G401 (cell line): Measurements from ENCODE around the gene AGR2. TPM values are rescaled to one million over a fixed set of nuclear protein-coding genes. Genes with fewer than 3 reads are reported as not detected.
"Not testable (repeated sequence)": the region's sequence is repeated elsewhere in the genome, so short reads cannot be mapped to it uniquely, and the experiment has no call there.

Experiments
- DNase-seq: peaks from one replicate; pipeline ENCODE4 v3.0.0-alpha.2; 2015; ENCODE audit warnings: low spot score
- in situ Hi-C: cut with HindIII; loops from 2 replicates; pipeline ENCODE4 v1.10.0; 2016; ENCODE audit warnings: low sequenced_read_pairs, mixed read lengths
- total RNA-seq: library from RNA; depleted of rRNA; stranded (reverse); fragments of >200 nt; shearing (Covaris generic); gene quantifications from 2 replicates; pipeline ENCODE4 v1.2.3, GENCODE V29; 2014

Gene AGR2
- total RNA-seq, 1 experiment from 2014 or later = not detected

- DNase-seq = no peak
- in situ Hi-C loops = no loop called here
These were observed 24.2 kb downstream of the AGR2 start for GRCh38 chr7:16780596-16780995.

DNA sequence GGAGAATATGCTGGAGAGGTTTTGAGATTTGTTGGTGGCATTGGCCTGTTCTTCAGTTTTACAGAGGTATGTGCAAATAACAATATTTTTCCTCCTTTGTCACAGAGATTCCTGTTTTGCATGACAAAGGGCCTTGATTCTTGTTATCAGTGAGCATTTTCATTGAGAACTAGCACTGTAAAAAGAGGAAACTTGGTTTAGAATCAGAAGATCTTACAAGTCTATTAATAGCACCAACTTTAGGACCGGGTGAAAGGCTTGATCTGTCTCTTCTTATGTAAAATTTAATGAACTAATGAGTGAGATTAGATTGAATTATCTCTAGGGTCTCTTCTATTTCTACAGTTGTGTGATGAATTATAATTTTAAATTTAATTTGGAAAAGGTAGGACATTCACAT lies 25.7 kb downstream of the AGR2 start:
- in situ Hi-C loops = no loop called here
- DNase-seq = no peak

DNA sequence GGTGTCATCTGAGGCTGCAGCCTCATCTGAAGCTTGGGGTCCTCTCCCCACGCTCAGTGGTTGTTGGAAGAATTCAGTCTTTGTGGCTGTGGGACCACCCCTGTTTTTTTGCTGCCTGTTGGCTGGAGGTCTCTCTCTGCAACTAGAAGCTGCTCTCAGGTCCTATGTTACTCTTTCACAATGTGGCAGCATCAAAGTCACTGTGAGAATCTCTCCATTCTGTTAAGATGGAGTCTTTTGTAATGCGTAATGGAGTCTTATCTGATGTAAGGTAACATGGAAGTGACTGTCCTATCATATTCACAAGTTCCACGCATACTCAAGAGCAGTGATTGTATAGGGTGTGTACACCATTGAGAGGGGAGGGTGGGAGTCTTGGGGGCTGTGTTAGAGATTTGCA lies 26.3 kb downstream of the AGR2 start:
- in situ Hi-C loops = no loop called here
- no peak for DNase-seq

GRCh38 chr7:16776053-16776452 lies 28.7 kb downstream of the AGR2 start:
- in situ Hi-C loops = no loop called here
- no peak for DNase-seq

DNA sequence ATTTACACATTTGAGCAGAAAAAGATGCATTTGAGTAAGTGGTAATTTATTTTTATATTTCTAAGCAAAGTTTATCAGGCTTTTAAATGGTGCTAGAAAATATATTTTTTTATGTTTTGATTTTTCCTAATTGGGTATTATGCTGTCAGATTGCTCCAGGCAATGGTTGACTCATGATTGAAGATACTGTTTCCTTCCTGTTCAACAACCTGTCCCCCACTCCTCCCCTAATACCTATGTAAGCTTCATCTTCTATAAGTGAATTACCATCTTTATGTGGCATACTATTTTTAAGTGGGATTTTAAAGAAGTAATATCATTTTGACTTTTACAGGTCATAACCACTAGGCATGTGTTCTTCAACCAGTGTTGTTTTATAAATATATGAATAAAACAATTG lies 29.8 kb downstream of the AGR2 start:
- in situ Hi-C loops = no loop called here
- no peak for DNase-seq

DNA sequence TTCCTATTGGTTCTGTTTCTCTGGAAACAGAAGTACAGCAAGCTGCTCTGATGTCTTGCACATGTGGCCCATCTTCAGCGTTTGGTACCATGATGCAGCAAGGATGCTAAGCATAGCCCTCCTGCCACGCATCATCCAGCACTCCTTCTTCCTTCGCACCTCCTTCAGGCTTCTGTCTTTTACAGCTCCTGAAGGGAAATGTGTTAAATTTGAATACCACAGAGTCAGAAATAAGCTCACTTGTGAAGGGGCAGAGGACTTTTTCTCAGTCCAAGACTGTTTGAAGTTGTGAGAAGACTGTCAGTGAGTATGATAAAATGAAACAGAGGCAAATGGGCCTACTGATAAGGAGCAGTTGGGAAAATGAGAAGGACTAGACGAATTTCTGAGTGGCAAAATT lies 30.5 kb downstream of the AGR2 start:
- DNase-seq = no peak
- in situ Hi-C loops = no loop called here

DNA sequence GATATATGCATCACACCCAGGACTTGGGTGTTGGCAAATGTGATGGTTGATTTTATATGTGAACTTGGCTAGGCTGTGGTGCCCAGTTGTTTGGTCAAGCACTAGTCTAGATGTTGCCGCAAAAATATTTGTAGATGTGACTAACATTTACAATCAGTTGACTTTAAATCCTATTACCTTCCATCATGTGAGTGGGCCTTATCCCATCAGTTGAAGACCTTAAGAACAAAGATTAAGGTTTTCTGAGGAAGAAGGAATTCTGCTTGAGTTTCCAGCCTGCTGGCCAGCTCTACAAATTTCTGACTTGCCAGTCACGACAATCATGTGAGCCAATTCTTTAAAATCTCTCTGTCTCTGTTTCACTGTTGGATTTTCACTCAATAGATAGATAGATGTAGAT lies 30.9 kb downstream of the AGR2 start:
- no peak for DNase-seq
- in situ Hi-C loops = no loop called here

DNA sequence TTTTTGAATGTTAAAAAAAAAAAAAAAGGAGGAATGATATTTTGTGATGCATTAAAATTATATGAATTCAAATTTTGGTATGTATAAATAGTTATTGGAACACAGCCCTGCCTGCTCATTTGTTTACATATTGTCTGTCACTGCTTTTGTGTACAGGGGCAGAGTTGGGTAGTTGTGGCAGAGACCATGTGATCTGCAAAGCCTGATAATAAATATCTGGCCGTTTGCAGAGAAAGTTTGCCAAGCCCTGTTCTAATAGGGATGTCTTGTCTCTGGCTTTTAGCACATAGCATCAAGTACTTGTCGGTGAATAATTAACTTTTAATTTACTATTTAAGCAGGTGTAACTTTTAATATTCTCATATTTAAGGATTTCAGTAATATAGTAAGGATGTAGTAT lies 31.5 kb downstream of the AGR2 start:
- DNase-seq = no peak
- in situ Hi-C loops = no loop called here

DNA sequence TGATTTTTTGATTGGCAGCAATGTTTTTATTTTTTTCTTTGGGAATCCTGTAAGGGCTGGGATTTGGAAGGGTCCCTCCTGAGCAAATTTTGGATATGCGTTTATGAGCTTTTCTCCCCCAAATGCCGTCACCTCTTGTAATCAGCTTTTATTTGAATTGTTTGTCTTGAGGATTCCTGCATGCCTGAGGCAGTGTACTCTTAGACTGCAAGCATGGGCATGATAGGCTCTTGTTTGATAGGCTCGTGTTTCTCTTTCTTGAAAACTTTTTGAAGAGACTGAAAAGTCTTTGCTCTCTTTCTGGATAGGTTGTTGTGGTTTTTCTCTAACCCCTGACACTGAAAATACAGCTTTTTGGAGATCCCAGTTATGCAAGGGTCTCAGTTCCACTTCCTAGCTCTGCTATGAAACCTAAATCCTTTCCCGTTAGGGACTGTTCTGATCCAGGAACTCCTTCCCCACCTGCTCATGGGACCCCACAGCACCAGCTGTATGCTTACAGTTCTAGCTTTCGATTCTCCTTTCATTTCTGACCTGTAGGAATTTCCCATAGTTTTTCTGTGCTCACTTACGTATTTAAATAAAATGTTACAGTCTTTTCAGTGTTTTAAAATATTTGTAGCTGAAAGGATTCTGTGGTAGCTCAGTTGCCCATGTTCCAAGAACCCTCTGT lies 34.0 kb downstream of the AGR2 start:
- no peak for DNase-seq
- in situ Hi-C loops = no loop called here

DNA sequence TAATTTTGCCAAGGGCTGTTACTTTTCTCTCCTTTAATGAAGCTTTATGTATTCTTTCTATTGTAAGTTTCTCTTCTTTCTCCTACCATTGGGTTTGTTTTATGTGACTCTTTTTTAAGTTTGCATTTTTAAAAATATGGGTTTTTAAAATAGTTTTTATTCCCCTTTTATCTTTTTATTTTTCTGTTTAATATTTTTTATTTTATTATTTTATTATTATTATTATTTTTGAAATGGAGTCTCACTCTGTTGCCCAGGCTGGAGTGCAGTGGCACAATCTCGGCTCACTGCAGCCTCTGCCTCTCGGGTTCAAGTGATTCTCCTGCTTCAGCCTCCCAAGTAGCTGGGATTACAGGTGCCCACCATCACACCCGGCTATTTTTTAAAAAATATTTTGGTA lies 34.8 kb downstream of the AGR2 start:
- DNase-seq, in situ Hi-C loops: not testable (repeated sequence)

DNA sequence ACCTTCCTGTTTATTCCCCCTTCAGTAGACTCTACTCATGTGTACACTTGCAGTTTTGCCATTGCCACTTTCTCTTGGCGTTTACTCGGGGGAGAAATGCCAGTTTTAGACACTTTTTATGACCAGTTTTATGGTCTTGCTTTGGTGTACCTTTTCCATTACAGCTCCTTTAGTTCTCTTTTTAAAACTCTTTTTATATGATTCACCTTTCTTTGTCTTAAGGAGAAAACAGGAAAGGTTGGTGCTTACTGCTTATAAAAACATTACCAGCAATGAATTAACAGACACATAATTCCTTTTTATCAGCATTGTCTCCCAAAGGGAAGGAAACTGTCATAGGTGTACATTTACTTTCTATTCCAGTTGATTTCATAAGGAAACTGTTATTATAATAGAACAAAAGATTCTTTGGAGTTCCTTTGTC lies 39.4 kb downstream of the AGR2 start:
- no peak for DNase-seq
- in situ Hi-C loops = no loop called here

DNA sequence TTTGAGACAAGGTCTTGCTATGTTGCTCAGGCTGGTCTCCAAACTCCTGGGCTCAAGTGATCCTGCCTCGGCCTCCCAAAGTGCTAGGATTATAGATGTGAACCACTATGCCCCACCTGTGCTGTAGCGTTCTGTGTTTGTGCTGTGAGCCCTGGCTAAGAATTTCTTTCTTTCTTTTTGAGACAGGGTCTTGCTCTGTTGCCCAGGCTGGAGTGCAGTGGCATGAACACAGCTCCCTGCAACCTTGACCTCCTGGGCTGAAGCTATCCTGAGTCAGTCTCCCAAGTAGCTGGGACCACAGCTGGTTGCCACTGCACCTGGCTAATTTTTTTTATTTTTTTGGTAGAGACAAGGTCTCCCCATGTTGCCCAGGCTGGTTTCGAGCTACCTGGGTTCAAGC lies 39.9 kb downstream of the AGR2 start:
- in situ Hi-C loops = no loop called here
- DNase-seq = no peak

- in situ Hi-C loops = no loop called here
- no peak for DNase-seq
These were observed 42.6 kb downstream of the AGR2 start for GRCh38 chr7:16762177-16762576.

- in situ Hi-C loops = no loop called here
- no peak for DNase-seq
These were observed 45.0 kb downstream of the AGR2 start for GRCh38 chr7:16759840-16760239.

DNA sequence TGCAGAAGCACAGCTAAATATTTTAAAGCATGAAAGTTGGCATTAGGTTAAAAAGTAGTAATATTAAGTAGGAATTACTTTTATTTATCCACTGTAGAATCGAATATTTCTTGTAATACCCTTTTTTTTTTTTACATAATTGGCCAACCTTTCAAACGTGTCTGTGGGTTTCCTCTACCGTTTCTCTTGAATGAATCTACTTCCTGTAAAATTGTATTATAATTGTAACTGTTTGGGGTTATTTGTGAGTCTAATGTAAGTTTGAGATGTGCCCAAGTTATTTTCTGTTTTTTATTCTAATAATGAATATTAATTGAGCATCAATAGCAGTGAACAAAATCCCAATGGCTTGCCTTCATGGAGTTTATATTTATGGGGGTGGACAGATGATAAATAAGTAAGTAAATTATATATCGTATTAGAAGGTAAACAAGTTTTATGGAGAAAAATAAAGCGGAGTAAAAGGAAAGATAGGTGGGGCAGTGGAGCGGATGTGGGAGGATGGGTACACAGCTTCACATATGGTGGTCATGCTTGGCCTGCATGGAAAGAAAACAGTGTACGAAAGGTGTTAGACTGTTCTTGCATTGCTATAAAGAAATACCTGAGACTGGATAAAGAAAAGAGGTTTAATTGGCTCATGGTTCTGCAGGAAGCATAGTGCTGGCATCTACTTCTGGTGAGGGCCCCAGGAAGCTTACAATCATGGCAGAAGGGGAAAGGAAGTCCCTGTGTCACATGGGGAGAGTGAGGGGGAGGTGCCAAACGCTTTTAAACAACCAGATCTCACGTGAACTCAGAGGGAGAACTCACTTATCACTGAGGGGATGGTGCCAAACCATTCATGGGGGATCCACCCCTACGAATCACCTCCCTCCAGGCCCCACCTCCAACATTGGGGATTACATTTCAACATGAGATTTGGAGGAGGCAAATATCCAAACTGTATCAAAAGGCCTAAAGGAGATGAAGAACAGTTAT lies 45.9 kb downstream of the AGR2 start:
- no peak for DNase-seq
- in situ Hi-C loops = no loop called here

DNA sequence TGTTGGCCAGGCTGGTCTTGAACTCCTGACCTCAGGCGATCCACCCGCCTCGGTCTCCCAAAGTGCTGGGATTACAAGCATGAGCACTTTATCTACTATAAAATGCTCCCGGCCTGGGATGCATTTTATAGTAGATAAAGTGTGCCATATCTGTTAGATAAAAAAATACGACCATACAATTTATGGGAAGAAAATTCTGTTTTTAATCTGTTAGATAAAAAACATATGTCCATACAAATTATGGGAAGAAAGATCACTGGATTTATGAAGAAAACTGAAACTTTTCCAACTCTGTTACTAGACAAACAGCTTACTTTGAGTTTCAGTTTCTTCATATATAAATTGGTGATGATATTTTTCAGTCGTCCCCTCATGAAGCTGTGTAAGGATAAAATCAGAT lies 46.8 kb downstream of the AGR2 start:
- DNase-seq = no peak
- in situ Hi-C loops = no loop called here

DNA sequence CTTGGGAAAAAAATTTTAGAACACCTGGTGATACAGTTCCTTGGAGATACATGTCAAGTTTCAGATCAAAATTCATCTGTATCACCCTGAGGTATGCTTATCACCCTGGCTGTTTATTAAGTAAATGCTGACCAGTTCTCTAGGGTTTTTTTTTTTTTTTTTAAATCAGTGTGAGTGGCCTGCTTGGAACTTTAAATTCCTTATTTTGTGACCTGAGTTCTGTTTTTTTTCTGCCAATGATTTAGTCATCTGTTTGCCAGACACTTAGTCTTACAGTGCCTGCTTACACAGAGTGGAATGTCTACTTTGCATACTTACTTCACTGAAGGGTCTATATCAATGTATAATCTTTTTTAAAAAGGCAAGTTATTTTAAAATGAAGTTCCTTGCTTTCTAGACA lies 49.4 kb downstream of the AGR2 start:
- no peak for DNase-seq
- in situ Hi-C loops = no loop called here

DNA sequence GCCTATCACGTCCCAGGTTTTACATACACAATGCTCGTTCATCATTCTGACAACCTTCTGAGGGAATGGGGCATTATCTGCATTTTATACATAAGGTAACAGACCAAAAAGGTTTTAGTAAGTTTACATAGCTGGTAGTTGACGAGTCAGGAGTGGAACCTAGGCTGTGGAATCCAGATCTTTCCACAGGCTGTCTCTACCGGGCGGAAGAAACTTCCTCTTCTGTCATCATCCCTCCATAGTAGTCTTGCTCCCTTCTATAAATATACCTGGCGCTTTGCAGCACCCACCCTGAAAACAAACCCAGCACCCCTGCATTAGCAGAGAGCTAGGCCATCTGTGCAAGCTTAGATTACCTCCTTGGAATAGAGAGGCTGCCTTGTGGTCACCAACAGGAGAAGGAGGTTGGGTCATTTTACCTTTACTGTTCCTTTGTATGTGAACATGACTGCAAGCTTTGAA lies 49.9 kb downstream of the AGR2 start:
- in situ Hi-C loops = no loop called here
- peak; percentile 68 for DNase-seq

GRCh38 chr7:16753932-16754855 lies 50.6 kb downstream of the AGR2 start:
- DNase-seq = peak; percentile 57
- in situ Hi-C loops = no loop called here
